HAP-1 (cell line): ENCODE results near the gene ENPP7.
A peak's percentile ranks its signal among the peaks of the same experiment; 100 is the strongest.

Experiments used
- DNase-seq, 2 experiments: peaks; one replicate each; pipeline ENCODE4 v3.0.0-alpha.2; 2016 to 2020; ENCODE audit warnings: low spot score in 2 of 2
- H3K27me3 ChIP-seq: fragments of 250-450 bp; sonication (Bioruptor Pico); 2 replicates; pipeline ENCODE4 v1.5.1; 2020; ENCODE audit warnings: low read depth, mild to moderate bottlenecking, moderate library complexity
- H3K36me3 ChIP-seq: fragments of 250-450 bp; sonication (Bioruptor Pico); replicated peaks from 2 replicates; pipeline ENCODE4 v1.5.1; 2020; ENCODE audit warnings: mild to moderate bottlenecking
- H3K4me1 ChIP-seq: fragments of 250-450 bp; sonication (Bioruptor Pico); 2 replicates; pipeline ENCODE4 v1.5.1; 2020; ENCODE audit warnings: mild to moderate bottlenecking
- H3K4me3 ChIP-seq: fragments of 250-450 bp; sonication (Bioruptor Pico); 2 replicates; pipeline ENCODE4 v1.5.1; 2020; ENCODE audit warnings: mild to moderate bottlenecking, moderate library complexity
- H3K9me3 ChIP-seq: fragments of 250-450 bp; sonication (Bioruptor Pico); 2 replicates; pipeline ENCODE4 v1.5.1; 2020; ENCODE audit warnings: mild to moderate bottlenecking, moderate library complexity
- in situ Hi-C: fragments of 300-500 bp; cut with MboI; formaldehyde crosslinking; loops from 3 replicates; pipeline ENCODE4 v1.14.3; 2020; ENCODE audit warnings: low sequenced_read_pairs, inconsistent platforms, mixed read lengths

The ENPP7 gene

GRCh38 chr17:79695797-79696609, 34.7 kb upstream of the ENPP7 start:
- Histone ChIP-seq H3K9me3 (no peaks in the 10 kb centered on the region), H3K36me3 (no peaks in the 10 kb centered on the region), H3K27me3 (peaks cover 7% of the 10 kb centered on the region), H3K4me1 (no peaks in the 10 kb centered on the region), H3K4me3 (no peak overlapping the region)
- in situ Hi-C loops, result no loop called here
- DNase-seq, result no peak

GRCh38 chr17:79696610-79696982, 34.1 kb upstream of the ENPP7 start:
- in situ Hi-C loops, result no loop called here
- peaks cover 7% of the 10 kb centered on the region for H3K27me3 ChIP-seq

GRCh38 chr17:79698146-79698846, 32.4 kb upstream of the ENPP7 start:
- no peak for DNase-seq
- Histone ChIP-seq H3K27me3 (peaks cover 7% of the 10 kb centered on the region), H3K4me3 (no peak overlapping the region), H3K36me3 (no peaks in the 10 kb centered on the region), H3K9me3 (no peaks in the 10 kb centered on the region), H3K4me1 (no peaks in the 10 kb centered on the region)
- in situ Hi-C loops, result no loop called here

More at GRCh38 chr17:79696610-79696982, 34.1 kb upstream of the ENPP7 start:
- H3K4me1 ChIP-seq, result no peaks in the 10 kb centered on the region
- no peaks in the 10 kb centered on the region for H3K9me3 ChIP-seq
- no peaks in the 10 kb centered on the region for H3K36me3 ChIP-seq
- no peak for DNase-seq
- H3K4me3 ChIP-seq, result no peak overlapping the region

- no peaks in the 10 kb centered on the region for H3K9me3 ChIP-seq
- in situ Hi-C loops, result no loop called here
Measured at GRCh38 chr17:79699386-79700036, 31.2 kb upstream of the ENPP7 start.

GRCh38 chr17:79700592-79700991, 30.2 kb upstream of the ENPP7 start:
- in situ Hi-C loops, result no loop called here
- H3K27me3 ChIP-seq, result peaks cover 7% of the 10 kb centered on the region
- H3K4me3 ChIP-seq, result no peak overlapping the region
- H3K9me3 ChIP-seq, result no peaks in the 10 kb centered on the region
- no peak for DNase-seq
- no peaks in the 10 kb centered on the region for H3K36me3 ChIP-seq
- no peaks in the 10 kb centered on the region for H3K4me1 ChIP-seq

More at GRCh38 chr17:79699386-79700036, 31.2 kb upstream of the ENPP7 start:
- Histone ChIP-seq H3K36me3 (no peaks in the 10 kb centered on the region), H3K4me1 (no peaks in the 10 kb centered on the region), H3K27me3 (peaks cover 7% of the 10 kb centered on the region), H3K4me3 (no peak overlapping the region)
- no peak for DNase-seq

GRCh38 chr17:79702034-79702433, 28.7 kb upstream of the ENPP7 start:
- in situ Hi-C loops, result no loop called here
- Histone ChIP-seq H3K4me1 (no peaks in the 10 kb centered on the region), H3K4me3 (no peak overlapping the region), H3K27me3 (peaks cover 3% of the 10 kb centered on the region), H3K9me3 (no peaks in the 10 kb centered on the region), H3K36me3 (no peaks in the 10 kb centered on the region)
- DNase-seq, result peak in 1 of 2 experiments; percentile 31

- in situ Hi-C loops, result no loop called here
- H3K9me3 ChIP-seq, result no peaks in the 10 kb centered on the region
- H3K27me3 ChIP-seq, result peaks cover 3% of the 10 kb centered on the region; the same call in 1 of the 2 replicates
- no peaks in the 10 kb centered on the region for H3K4me1 ChIP-seq
- H3K4me3 ChIP-seq, result no peak overlapping the region
- H3K36me3 ChIP-seq, result no peaks in the 10 kb centered on the region
- DNase-seq, result no peak
Measured at GRCh38 chr17:79702550-79703236, 28.1 kb upstream of the ENPP7 start.

- in situ Hi-C loops, result no loop called here
- DNase-seq, result no peak
- Histone ChIP-seq H3K27me3 (no peaks in the 10 kb centered on the region), H3K4me1 (no peaks in the 10 kb centered on the region), H3K4me3 (no peak overlapping the region), H3K36me3 (no peaks in the 10 kb centered on the region), H3K9me3 (no peaks in the 10 kb centered on the region)
Measured at GRCh38 chr17:79704691-79705090, 26.1 kb upstream of the ENPP7 start.

GRCh38 chr17:79705674-79706073, 25.1 kb upstream of the ENPP7 start:
- no peak for DNase-seq
- H3K4me1 ChIP-seq, result no peaks in the 10 kb centered on the region
- H3K27me3 ChIP-seq, result no peaks in the 10 kb centered on the region
- H3K4me3 ChIP-seq, result no peak overlapping the region
- no peaks in the 10 kb centered on the region for H3K9me3 ChIP-seq
- no peaks in the 10 kb centered on the region for H3K36me3 ChIP-seq
- in situ Hi-C loops, result no loop called here

- Histone ChIP-seq H3K9me3 (no peaks in the 10 kb centered on the region), H3K4me3 (no peak overlapping the region), H3K27me3 (no peaks in the 10 kb centered on the region), H3K4me1 (no peaks in the 10 kb centered on the region), H3K36me3 (no peaks in the 10 kb centered on the region)
- DNase-seq, result no peak
- in situ Hi-C loops, result no loop called here
Measured at GRCh38 chr17:79706931-79707850, 23.6 kb upstream of the ENPP7 start.

- Histone ChIP-seq H3K36me3 (no peaks in the 10 kb centered on the region), H3K27me3 (no peaks in the 10 kb centered on the region), H3K9me3 (no peaks in the 10 kb centered on the region), H3K4me1 (no peaks in the 10 kb centered on the region), H3K4me3 (no peak overlapping the region)
- in situ Hi-C loops, result no loop called here
- DNase-seq, result peak; percentile 46 to 76
Measured at GRCh38 chr17:79707931-79708891, 22.5 kb upstream of the ENPP7 start.

- no peak overlapping the region for H3K4me3 ChIP-seq
- no peaks in the 10 kb centered on the region for H3K9me3 ChIP-seq
- no peaks in the 10 kb centered on the region for H3K36me3 ChIP-seq
- in situ Hi-C loops, result no loop called here
- no peaks in the 10 kb centered on the region; the same call in 1 of the 2 replicates for H3K27me3 ChIP-seq
- H3K4me1 ChIP-seq, result no peaks in the 10 kb centered on the region
- no peak for DNase-seq
Measured at GRCh38 chr17:79711715-79712305, 18.9 kb upstream of the ENPP7 start.
